ENCODE data around the gene GARIN5B.
"Not testable (repeated sequence)": the region's sequence is repeated elsewhere in the genome, so short reads cannot be mapped to it uniquely, and the experiment has no call there.

GARIN5B gene

GRCh38 chr19:55362990-55363716 lies at the start of gene GARIN5B:
Gene GARIN5B, minus strand, starts transcription at chr19:55363260. Its CDS starts 194 bp downstream, at chr19:55363066.
- DNase-seq = no peak

GRCh38 chr19:55410168-55410567 lies 47.1 kb upstream of the GARIN5B start:
- no peak for DNase-seq

GRCh38 chr19:55409179-55409578 lies 46.1 kb upstream of the GARIN5B start:
- DNase-seq = not testable (repeated sequence)

DNA sequence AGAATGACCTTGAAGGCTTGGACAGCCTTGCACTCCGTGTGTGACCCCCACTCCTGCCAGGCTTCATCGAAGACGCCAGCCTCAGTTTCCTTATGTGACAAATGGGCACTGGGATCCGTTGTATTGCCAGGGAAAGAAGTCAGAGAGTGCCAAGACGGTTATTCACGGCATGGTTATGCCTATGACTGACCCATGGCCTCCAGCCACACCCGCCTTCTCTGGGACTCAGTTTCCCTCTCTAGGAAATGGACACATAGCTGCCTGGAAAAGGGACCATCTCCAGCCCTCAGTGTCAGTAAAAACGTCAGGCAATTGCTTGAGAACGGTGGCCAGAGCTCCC lies 45.4 kb upstream of the GARIN5B start:
- no peak for DNase-seq

- peak; percentile 99 for DNase-seq
These were observed 44.9 kb upstream of the GARIN5B start for GRCh38 chr19:55407800-55408532.

GRCh38 chr19:55407550-55407799 lies 44.4 kb upstream of the GARIN5B start, which contains the start of gene UBE2S:
Gene UBE2S, minus strand, starts transcription at chr19:55407788. Its CDS starts 199 bp downstream, at chr19:55407589.
- not testable (repeated sequence) for DNase-seq

- DNase-seq = no peak
These were observed 43.9 kb upstream of the GARIN5B start for GRCh38 chr19:55406826-55407549.

DNA sequence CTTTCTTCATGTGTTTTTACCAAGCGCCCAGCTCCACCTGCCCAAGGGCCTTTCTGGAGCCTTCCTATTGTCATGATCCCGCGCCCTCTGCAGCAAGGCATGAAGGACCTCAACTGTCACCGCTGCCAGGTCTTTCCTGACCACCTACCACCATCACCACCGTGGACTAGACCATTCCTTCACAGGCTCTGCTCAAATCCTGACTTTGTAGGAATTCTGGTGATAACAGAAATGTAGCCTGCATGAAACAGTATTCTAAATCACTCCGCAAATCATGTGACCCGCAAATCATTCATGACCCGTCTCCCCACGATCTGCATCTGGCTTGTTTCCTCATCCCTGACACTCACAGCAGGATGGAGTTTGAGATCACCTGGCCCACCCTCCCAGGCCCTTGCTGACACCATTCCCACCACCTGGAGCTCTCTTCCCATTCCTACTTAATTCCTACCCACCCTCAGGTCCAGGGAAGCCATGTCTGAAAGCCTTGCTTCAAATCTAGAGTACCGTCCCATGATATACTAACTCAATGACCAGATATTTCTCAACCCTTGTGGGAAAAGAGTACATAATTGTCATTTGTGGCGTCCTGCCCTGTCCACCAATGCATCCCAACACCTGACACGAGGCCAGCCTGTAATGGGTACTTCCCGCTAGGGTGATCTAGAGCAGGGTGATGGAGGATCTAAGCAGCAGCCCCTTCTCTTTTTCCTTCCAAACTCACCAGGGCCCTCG lies 43.2 kb upstream of the GARIN5B start:
- no peak for DNase-seq

DNA sequence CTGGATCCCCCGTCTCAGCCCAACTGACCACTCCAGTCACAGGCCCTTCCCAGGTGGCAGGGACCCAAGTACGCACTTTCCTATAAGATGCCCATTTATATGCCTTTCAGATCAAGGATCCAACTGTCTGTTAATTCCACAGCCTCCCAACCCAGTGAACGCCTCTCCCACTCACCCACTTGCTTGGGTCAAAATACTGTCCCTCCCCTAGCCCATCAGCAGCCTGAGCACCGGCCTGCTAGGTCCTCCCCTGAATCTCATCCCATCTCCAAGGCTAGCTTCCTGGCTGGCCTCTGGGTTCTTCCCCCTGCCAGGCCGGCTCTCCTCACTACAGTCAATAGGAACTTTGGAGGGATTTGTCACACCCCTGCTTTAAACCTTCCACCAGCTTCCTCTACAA lies 42.6 kb upstream of the GARIN5B start:
- no peak for DNase-seq

- DNase-seq = no peak
These were observed 39.4 kb upstream of the GARIN5B start for GRCh38 chr19:55402509-55402908.

GRCh38 chr19:55401390-55401789 lies 38.3 kb upstream of the GARIN5B start:
- DNase-seq = not testable (repeated sequence)

DNA sequence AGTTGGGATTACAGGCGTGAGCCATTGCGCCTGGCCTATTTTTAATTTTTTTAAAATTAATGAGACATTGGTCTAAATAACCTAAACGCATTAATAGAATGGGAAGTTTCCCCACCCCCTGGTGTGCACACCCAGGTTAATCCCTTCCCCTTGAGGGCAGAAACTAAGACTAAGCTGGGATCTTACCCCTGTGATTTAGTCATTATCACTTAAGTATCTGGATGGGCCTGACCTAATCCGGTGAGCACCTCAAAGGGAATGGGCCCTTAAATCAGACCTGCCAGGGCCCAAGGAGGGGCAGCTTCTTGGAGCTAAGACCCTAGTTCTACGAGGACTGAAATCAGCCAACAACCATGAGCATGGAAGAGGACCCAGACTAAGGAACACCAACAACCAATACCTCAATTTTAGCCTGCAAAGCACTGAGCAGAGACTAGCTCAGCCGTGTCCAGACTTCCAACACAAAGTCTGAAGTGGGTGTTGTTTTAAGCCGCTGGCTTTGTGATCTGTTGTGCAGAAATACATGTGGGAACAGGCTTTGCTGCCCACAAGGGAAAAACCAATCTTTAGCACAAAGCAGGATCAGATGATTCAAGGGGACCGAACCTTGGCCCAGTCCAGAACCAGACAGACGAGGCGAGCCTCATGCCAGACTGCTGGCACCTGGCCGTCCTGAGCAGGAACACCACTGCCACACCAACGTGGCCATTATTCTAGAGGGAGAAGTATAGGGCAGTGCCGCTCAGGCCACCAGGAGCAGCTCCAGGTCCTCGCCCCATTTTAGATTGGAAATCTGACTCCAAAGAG lies 37.4 kb upstream of the GARIN5B start:
- no peak for DNase-seq

- no peak for DNase-seq
These were observed 35.3 kb upstream of the GARIN5B start for GRCh38 chr19:55398200-55398925.

DNA sequence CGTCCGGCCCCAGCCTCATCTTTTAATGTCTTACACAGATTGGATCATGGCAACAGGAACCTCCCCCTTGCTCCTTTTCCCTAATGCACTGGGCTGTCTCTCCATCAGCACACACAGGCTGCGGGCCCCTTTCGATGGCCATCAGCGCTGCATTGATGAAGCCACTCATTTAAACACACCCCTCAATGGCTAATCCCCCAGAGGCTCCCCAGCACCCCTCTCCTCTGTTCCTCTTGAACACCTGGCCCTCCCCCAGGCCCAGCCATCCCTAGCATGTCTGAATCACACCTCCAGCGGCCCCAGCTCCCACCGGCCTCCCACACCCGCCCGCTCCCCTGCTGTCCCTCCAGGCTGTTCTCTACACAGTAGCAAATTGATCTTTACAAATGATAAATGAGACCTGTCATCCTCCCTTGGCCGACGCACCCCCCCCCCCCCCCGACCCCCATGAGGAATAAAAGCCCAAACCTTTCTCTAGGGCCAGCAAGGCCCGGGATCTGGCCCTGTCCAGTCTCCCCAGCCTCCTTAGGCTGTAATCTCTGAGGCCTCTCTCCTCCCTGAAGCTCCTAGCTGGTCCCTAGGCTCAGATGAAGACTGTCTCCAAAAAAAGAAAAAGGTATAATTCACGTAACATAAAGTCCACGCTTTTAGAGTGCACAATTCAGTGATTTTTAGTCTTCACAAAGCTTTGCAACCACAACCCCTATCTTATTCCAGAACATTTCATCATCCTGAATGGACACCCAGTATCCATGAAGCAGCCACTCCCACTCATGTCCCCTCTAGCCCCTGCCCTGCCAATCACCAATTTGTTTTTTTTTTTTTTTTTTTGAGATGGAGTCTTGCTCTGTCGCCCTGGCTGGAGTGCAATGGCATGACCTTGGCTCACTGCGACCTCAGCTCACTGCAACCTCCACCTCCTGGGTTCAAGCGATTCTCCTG lies 30.0 kb upstream of the GARIN5B start:
- no peak for DNase-seq

GRCh38 chr19:55391702-55392615 lies 28.9 kb upstream of the GARIN5B start:
- no peak for DNase-seq

GRCh38 chr19:55391191-55391670 lies 28.2 kb upstream of the GARIN5B start:
- no peak for DNase-seq

- DNase-seq = no peak
These were observed 27.4 kb upstream of the GARIN5B start for GRCh38 chr19:55390461-55390880.

- no peak for DNase-seq
These were observed 26.6 kb upstream of the GARIN5B start for GRCh38 chr19:55389386-55390317.

Data from CD4-positive, alpha-beta T cell treated with Interleukin-21 for 1 hour (primary cell).